Activated T-helper 1 cell treated with anti-CD3 and anti-CD28 coated beads, Interleukin-2, amount 50 U/mL, for 16 hours (primary cell): ENCODE data around the gene F13A1.
"Not testable (repeated sequence)": the region's sequence is repeated elsewhere in the genome, so short reads cannot be mapped to it uniquely, and the experiment has no call there.

Experiments
- DNase-seq, 2 donors: peaks; one replicate each; pipeline ENCODE4 v3.0.0-alpha.2; 2020; ENCODE audit warnings: low read depth in 1 of 2, low spot score in 1 of 2

F13A1 gene

DNA sequence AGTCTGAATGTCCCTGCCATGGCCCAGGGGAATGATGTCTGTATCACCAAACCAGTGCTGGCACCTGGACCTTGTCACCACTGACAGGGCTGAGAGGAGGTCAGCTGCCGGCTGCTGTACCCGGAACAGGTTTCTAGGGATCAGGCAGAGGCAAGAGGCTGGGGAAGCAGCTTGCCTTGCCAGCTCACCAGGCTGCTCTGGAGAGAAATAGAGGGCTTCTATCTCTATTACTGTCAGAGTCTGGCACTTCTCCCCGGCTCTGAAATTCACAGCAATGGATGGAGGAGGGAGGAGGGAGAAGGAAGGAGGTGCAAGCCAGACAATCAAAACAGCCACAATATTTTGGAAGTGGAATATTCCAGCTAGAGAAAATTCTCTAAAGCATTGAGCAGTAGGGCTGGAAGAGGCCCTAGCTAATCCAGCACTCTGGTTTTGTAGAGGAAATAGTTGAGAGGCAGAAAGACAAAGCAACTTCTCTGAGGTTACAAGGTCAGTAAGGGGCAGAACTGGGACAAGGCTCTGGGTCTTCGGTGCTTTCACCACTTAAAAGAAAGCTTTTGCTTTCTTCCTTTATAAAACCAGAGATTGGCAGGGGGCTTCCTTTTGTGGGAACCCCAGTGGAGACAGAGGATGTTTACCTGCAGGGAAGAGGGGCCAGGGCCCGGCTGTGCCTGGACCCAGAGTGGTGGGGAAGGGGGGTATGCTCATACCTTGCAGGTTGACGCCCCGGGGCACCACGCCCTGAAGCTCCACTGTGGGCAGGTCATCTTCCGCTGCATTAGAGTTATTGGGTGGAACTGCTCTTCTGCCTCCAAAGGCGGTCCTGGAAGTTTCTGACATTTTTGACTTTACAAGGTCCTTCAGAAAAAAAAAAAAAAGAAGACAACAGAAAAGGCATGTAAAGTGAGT lies 2.4 kb downstream of the F13A1 start:
- DNase-seq, result no peak

GRCh38 chr6:6317386-6317785 lies 3.1 kb downstream of the F13A1 start:
- no peak for DNase-seq

DNA sequence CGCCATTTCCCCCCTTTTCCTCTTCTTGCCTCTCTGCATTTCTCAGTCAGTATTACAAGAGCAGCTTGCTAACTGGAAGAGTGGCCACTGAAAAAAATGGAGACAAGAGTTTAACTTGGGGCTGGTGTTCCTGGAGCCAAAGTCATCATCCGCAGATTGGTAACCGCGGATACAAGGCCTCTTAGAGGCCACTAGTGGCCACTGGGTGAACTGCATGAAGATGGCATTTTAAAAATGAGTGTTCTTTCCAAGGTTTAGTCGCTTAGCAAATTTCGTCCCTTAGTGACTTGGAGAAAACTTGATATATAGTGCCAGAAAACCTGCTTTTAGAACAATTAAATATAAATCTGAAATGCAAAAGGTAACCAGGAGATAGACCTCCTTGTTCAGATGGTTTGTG lies 4.8 kb downstream of the F13A1 start:
- DNase-seq, result no peak

DNA sequence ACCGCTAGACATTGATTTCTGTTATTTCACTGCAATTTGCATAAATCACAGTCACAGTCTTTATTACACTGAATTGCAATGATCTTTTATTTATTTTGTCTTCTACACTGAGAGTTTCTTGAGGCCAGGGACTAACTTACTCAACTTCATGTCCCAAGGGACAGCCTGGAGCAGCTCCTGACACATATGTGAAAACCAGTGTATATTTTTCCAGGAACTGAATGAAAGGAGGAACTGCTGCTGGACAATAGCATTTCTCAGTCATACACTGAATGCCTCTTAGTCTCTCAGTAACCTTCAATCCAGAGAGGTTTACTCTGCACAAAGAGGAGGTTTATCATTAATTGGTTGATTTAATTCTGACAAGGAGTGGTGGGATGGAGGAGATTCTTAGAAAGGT lies 5.9 kb downstream of the F13A1 start:
- no peak for DNase-seq

DNA sequence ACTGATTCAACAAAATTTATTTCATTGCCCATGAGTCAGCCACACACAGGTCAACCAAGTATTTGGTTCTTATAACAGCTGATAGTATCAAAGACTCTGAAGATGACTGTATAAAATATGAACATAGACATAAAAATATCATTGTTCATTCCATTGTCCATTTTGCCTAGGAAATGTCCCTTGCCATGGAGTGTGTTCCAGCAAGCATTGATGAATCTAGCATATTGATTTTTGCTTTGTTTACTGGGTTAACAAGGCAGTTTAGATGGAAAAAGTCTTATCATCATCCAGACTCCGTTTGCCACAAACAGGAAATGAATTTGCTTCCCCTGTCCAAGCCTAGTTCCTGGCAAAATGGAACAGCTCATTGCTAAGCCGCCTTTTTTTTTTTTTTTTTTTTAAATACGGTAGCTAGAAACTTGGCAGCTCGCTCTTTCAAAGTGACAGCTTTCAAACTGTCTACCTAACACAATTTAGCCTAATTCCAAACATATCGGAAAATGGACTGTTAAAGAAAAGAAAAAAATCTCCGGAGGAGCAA lies 7.5 kb downstream of the F13A1 start:
- no peak for DNase-seq

GRCh38 chr6:6305575-6305974 lies 14.9 kb downstream of the F13A1 start:
- DNase-seq, result no peak

GRCh38 chr6:6300383-6300782 lies 20.1 kb downstream of the F13A1 start:
- not testable (repeated sequence) for DNase-seq

DNA sequence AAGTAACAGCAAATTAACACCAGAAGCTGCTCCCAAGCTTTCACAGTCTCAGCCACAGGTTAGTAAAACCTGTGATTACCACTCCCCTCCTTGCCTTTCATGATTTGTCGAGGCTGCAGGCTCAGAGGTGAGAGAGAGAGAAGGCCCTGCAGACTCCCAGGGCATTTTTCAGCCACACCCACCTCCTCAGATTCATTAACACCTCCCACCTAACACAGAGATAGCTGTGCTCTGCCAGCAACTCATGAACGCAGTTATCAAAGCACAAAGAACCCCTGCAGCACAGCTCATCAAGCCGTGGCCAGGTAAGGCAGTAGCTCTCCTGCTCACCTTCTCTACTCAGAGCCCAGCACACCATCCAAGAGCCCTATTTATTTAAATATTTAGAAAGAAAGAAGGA lies 27.1 kb downstream of the F13A1 start:
- DNase-seq, result no peak

- no peak for DNase-seq
Measured at GRCh38 chr6:6287415-6287814, 33.0 kb downstream of the F13A1 start.

DNA sequence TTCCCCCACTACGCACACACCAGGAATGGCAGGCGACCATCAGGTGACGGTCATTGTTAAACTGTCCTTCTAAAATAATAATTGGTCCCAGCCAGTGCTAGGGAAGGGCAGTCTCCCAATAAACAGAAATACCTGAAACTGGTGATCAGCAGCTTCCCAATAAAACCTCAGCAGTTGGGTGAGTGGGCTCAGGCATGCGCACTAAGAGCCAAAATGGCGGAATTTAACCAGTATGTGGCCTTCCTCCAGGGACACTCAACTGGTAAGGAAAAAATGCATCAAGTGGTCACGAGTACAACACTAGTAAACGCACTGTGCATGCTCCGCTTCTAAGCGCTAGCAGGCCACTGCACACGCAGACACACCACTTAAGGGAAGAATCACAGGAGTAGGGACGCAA lies 34.8 kb downstream of the F13A1 start:
- DNase-seq, result no peak

DNA sequence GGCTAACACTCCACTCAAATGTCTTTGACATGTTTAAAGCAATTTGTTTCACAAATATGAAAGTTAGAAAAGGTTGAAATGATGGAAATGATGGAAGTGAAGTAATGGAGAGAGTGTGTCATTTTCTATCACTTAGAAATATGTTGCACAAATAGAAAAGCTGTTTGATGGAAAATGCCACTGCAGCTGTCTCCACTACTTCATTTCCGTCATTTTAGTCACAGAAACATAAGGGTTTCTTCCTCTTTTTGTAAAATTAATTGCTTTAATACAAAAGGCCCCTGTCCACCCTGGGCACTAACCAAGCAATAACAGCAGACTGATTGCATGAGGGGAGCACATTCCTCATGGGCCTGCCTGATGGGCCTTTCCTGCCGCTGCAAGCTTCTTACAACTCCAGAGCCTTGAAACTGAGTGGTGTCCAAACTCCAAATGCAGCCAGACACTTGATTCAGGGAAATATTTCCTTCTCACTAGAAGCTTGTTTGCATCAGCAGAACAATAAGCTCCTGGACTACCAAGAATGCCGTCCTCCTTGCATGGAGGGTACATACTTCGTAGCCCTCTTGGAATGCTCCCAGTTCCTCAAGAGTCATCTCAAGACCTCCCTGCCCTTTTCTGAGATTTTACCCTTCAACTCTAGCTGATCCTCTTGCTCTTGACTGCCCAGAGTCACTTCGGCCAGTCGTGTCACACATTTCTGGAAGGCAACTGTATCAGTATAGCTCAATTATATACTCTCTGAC lies 36.1 kb downstream of the F13A1 start:
- no peak for DNase-seq

- no peak for DNase-seq
Measured at GRCh38 chr6:6283746-6284145, 36.7 kb downstream of the F13A1 start.

GRCh38 chr6:6282716-6283115 lies 37.7 kb downstream of the F13A1 start:
- DNase-seq, result no peak

GRCh38 chr6:6277413-6277812 lies 43.0 kb downstream of the F13A1 start:
- no peak for DNase-seq

- no peak for DNase-seq
Measured at GRCh38 chr6:6270948-6271535, 49.4 kb downstream of the F13A1 start.

- no peak for DNase-seq
Measured at GRCh38 chr6:6260196-6260722, 60.2 kb downstream of the F13A1 start.

GRCh38 chr6:6256886-6257285 lies 63.6 kb downstream of the F13A1 start:
- no peak for DNase-seq

DNA sequence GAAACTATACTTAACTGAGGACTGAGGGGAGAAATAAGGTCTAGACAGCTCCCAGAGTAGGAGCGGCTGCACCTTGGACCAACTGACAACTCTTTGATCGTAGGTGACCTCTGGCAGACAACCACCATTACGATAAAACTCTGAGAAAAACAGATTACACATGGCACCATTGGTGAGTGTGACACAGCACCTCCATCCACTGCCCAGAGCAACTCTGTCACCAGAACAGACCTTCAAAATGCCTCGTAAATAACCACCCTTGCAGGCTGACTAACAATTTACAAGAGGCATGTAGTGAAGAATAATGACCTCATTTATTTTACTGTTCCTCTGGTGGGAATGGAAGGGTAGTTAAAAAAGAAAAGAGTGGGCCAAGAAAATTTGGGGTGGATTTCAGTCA lies 64.2 kb downstream of the F13A1 start:
- DNase-seq, result no peak

- no peak for DNase-seq
Measured at GRCh38 chr6:6251555-6252280, 68.7 kb downstream of the F13A1 start.

- DNase-seq, result no peak
Measured at GRCh38 chr6:6248651-6249050, 71.8 kb downstream of the F13A1 start.

GRCh38 chr6:6246544-6246943 lies 73.9 kb downstream of the F13A1 start:
- DNase-seq, result no peak
